GM20431 (cell line): ENCODE data around the gene PAEP.

ENCODE experiments used
- in situ Hi-C: fragments of 300-500 bp; cut with MseI, MboI; formaldehyde crosslinking; loops from one replicate; pipeline ENCODE4 v1.15.0; 2020; ENCODE audit warnings: low sequenced_read_pairs; ENCODE audit not compliant: unreplicated experiment

Gene PAEP

DNA sequence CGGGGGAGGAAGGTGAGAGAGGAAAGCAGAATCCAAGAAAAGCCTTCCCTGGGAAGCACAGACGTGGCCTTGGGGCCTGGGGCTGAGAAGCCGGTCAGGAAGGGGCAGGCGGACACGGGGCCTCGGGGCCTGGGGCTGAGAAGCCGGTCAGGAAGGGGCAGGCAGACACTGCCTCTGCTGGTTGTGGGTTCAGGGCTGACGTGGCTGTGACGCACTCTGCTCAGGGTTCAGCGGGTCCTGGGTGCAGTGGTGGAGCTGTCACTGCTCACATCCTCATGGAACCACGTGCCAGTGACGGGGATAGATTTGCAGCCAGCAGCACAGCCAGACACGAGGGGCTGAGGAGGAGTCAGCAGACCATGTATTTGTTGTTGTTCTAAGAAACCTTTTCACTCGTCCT is 12.8 kb downstream of the PAEP start:
- in situ Hi-C loops, result no loop called here

DNA sequence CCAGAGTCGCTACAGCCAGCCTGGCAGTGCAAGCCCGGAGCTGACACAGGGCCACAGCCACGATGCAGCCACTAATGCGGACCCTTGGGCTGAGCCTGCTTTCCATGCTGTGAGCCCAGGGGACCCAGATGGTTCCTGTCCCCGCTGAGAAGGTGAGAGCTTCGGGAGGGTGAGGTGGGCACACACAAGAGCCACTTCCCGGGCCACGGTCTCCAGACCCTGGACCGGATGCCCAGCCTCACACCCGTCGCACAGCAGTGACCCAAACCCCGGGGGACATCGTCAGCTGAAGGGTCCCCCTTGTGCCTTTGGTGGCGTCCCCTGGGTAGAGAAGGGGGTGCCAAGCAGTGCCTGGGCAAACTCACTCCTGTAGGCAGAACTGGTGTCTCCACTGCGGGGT is 13.4 kb downstream of the PAEP start:
- in situ Hi-C loops, result no loop called here

DNA sequence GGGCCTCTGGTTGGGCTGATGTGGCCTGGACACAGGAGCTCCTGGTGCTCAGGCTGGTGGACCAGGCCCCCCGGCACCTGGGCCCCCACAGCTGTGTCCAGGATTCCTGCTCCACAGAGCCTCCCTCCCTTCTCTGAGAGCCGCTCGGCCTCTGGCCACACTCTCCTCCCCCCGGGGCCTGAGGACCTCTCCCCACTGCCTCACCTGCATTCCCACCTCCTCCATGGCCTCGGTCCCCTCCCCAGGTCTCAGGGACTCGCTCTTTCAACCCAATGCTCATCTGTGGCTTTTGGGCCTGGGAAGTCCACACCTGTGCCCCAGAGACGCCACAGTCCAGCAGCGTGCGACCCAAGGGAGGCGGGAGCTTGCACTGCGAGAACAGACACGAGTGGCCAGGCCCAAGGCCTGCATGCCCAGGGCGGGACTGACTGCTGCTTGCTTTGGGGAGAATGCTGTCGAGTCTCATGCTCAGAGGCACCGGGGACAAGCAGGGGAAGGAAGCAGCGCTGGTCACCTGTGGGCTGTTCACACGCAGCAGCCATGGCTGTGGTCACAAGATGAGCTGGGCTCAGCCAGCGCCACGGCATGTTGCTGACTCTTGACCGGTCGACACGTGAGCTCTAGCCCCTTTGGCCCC is 14.6 kb downstream of the PAEP start:
- in situ Hi-C loops, result no loop called here

DNA sequence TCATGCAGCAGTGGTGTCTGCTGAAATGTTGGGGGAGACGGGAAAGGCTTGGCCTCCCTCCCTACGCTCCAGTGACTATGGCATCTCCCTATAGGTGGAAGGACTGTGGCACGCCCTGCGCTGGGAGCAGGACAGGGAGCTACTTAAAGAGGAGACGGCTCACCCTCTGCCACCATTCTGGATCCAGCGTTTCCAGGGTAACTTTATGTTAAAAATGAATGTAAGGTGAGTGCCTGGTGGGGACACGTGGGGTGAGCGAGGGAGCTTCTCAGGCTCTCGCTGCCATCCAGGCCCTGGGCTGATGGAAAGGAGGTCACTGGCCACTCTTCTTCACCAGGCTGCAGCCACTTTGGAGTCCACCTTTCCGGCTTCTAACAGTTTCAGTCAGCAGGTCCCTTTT is 15.7 kb downstream of the PAEP start:
- in situ Hi-C loops, result no loop called here

DNA sequence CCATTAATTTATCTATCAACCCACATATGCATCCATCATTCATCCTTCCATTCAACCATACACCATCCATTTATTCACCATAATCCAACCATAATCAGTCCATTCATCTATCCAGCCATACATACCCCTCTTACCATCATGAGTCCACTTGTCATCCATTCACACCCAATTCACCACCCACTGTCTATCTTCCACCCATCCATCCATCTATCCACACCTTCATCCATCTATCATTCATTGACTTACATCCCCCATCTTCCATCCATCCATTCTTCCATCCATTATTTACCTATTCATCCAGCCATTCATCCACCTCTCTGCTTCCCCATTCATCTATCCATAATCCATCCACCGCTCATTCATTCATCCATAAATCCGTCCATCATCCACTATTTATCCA is 17.8 kb downstream of the PAEP start:
- in situ Hi-C loops, result no loop called here

DNA sequence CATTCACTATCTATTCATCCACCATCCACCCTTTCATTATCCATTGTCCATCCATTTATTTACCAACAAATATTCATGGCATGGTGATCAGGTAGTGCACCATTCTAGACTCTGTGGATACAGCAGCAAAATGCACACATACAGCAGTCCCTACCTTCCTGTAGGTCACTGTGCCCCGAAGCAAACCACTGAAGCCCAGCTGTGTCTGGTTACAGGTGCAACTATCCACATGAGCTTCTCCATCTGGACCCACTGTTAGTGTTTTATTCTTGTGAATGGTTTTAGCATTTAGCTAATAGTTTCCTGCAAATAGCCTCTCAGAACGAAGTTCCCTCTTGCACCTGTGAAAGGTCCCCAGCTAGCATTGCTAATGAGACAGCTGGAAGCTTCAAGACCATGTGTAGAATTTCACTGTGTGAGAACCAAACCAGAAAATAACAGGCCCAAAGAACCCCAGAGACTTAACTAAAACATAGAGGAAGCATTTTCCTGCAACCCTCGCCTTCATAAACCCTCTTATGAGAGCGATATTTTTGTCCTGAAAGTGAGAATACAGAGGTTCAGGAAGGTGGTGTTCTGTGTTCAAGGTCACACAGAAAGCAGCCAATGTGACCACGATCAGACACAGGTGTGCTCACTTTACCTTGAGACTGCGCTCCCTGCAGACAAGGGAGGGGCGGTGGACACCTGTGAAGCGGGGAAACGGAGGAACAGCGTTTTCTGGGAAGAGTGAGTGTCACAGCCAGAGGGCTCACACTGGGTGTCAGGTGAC is 18.5 kb downstream of the PAEP start:
- in situ Hi-C loops, result no loop called here

DNA sequence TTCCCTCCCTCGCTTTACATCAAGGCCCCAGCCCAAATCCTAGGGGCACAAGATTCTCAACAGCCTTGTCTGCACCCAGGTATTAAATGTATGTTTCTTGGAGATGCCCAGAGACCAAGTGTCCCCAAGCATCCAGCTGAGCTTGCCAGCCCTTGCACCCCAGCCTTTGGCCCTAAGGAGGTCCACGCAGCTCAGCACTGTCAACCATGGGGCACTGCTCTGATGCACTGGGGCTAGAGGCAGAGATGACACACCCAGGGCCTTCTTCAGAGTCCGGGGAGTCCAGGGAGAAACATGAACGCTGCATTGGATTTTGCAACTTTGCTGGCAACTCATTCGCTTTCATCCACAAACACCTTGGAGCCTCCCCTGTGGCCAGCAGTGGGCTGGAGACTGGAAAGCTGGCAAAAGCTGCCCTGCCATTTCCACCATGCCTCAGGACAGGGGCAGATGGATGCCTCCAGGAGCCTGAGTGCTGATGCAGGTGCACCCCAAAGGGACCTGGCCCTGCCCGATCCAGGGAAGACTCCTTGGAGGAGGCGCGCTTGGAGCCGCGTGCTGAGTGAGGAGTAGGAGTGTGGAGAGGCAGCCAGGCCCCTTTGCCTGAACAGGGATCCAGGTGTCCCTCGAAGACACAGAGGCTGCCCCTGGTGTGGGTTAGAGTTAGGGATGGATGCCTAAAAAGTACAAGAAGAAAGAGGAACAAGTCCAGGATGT is 19.3 kb downstream of the PAEP start:
- in situ Hi-C loops, result no loop called here

DNA sequence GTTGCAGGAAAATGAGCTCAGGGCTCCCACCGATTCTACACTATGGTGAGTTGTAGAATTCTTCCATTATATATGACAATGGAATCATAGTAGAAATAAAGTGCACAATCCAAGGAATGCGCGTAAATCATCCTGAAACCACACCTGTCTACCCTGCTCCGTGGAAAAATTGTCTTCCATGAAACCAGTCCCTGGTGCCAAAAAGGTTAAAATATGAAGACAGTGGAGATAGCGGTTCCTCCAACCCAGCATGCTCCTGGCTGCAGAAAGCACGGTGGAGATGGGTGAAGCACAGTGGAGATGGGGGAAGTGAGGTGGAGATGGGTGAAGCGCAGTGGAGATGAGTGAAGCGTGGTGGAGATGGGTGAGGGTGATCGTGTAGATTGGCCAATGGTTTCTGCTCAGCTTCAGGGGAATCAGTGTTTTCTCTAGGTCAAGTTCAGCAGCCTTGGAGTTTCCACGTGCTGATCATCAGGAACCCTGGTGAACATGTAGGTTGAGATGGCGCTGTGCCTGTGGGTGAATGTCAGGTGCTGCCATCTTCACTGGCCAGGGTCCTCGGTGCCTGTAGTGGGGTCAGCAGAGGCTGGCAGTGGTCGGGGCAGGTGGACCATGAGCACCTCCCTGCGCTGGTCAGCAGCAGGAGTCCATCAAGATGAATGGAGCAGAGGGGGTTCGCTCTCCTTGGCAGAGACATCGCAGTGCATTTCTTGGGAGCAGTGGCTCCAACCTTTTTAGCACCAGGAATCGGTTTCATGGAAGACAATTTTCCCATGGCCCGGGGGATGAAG is 20.3 kb downstream of the PAEP start:
- in situ Hi-C loops, result no loop called here

DNA sequence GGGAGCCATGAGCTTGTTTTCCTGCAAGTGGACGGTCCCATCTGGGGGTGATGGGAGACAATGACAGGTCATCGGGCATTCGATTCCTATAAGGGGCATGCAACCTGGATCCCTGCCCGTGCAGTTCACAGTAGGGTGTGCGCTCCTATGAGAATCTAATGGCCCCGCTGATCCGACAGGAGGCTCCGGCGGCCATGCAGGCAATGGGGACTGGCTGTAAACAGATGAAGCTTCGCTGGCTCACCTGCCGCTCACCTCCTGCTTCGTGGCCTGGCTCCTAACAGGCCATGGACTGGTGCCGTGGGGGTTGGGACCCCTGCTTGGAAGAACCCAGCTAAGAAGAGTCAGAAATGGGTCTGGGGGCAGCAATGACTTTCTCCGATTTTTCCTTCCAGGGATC is 21.0 kb downstream of the PAEP start:
- in situ Hi-C loops, result no loop called here

DNA sequence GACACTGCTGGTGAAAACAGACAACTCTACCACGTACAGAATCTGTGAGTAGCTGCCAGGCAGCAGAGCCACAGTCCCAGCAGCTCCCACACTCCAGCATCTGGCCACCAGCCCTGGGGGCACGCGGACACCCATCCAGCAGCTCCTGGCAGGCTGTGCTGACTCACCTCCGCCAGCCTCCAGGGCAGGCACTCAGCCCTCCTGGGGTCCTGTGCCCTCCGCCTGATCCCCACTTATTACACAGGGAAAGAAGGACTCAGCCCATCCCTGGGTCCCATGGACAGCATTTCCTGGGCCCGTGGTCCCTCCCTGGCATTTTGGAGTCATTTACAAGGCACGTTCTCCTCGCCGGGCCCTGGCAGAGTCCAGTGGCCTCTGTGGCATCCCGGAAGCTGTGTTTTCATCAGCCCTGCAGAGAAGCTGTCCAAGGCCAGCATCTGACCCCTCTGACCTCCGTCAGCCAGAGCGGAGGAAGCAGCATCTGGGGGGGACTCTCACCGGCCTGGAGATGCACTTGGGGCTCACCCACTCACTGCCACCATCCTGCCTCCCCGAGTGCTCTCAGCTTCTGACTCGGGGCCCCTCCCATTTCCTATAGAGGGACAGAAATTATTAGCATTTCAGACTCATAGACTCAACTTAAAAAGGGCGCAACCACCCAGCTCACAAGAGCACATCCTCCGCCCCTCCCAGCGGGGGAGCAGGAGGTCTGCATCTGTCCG is 21.6 kb downstream of the PAEP start:
- in situ Hi-C loops, result no loop called here

DNA sequence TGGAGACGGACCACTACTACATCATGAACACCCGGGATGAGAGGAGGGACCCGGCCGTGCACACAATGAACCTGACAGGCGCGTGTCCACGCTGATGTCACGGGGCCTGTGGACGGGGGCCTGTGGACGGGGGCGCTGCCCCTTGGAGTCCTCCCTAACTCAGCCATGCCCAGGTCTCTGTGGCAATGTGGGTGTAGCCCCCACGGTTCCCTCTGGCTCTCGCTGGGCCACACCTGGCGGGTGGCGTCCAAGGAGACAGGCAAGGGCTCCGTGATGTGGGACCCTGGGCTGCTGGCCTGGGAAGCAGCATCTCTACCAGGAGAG is 22.1 kb downstream of the PAEP start:
- in situ Hi-C loops, result no loop called here

DNA sequence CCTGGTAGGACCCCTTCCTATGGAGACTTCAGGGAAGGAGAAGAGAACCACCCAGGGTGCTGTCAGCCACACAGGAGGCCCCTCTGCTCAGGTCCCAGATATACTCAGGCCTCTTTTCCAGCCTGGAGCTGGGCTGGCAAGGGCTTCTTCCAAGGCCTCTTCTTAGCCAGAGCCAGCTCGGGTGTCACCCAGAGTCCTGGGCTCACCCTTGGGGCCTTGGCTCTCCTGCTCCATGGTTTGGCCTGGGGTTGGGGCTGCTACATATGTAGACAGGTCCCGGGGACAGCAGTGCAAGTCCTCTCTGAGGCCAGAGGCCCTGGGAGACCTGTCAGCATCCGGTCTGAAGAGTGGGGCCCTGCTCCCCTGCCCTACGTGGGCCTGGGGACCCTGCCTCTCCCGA is 22.8 kb downstream of the PAEP start:
- in situ Hi-C loops, result no loop called here

DNA sequence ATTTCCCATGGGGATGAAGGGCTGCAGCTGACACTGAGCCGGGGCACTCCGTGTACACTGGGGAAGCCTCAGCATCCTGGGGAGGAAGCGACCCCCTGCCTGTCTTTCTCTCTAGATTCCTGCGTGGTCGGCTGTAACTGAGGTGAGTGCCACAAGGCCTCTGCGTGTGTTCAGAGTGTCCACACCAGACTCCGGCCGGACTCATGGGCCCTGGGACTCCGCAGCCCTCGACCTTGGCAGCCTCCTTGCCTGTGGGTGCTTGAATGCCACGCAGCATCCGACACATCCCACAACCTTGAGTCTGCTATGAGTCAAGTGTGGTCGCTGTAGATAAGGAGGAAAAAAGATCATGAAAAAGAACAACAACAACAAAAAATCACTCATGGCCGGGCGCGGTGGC is 23.4 kb downstream of the PAEP start:
- in situ Hi-C loops, result no loop called here

DNA sequence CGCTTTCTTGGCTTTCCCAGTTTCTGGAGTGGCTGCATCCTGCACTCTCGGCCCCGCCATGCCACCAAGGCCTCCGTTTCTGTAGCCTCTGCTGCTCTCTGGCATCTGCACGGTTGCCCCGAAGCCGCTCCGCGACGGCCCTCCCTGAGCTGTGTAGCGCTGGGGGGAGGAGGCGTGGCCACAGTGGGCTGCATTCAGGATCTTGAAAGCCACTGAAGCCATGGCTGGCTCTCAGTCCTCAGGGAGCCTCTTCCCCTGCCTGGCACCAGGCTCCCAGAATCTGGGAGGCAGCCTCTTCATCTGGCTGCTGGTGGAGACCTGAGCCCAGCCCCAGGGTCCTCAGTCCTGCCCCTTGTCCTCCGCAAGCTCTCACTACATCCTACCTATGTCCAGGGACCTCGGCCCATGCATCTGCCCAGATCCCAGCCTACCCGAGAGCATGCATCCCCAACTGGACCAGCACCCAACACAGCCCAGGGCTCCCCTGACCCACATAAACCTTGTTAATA is 25.1 kb downstream of the PAEP start:
- in situ Hi-C loops, result no loop called here

DNA sequence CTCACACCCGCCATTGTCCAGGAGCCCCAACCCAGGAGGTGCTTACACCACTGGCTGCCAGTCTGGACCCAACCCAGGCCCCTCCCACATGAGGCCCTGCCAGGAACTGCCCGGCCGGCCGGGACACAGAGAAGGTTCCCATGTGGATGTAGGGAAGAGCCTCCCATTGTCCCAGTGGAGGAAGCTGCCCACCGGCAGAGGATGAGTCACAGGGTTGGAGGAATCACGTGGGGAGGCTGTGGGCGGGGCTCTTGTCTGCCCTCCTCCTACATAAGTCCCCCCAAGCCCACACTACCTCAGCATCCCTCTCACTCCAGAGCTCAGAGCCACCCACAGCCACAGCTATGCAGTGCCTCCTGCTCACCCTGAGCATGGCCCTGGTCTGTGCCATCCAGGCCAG is 26.1 kb downstream of the PAEP start:
- in situ Hi-C loops, result no loop called here

DNA sequence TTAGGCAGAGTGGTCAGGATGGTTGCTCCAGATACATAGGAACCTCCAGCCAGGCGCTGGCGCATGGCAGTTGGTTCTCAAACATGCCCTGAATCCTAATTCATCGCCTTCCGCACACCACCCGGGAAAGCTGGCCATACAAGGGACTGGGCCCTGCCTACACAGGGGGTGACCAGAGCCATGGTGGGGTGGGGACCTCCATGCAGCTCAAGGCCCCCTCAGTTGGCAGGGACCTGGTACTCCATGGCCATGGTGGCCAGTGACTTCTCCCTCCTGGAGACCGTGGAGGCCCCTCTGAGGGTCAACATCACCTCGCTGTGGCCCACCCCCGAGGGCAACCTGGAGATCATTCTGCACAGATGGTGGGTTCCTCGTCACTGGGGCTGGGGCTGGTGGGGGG is 26.8 kb downstream of the PAEP start:
- in situ Hi-C loops, result no loop called here

DNA sequence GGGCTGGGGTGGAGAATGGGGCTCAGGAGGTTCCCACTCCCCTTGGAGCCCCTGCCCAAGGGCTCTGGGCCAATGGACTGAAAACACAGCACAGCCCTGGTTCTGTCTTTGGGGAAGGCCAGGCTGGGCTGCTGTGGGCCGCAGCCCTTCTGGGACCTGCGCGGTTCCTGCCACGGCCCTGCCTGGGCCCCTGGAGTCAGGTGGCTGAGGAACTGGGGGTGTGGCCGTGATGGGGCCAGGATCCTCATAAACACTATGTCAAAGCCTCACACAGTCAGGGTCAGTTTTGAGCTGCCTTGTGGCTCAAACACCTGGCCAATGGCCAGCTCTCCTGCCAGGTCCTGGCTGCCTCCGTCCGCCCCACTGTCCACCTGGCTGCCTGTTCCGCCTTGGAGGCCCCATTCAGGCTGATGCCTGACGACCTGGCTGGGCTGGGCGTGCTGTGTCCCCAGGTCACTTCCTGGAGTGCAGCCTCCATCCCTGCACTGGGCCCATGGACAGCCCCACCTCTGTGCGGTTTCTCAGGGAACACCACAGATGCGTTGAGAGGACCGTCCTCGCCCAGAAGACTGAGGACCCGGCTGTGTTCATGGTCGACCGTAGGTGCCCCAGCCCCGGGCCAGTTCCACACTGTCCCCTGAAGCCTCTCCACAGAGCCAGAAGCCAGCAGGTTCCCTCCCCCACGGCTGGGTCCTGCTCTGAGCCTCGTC is 27.5 kb downstream of the PAEP start:
- in situ Hi-C loops, result no loop called here

DNA sequence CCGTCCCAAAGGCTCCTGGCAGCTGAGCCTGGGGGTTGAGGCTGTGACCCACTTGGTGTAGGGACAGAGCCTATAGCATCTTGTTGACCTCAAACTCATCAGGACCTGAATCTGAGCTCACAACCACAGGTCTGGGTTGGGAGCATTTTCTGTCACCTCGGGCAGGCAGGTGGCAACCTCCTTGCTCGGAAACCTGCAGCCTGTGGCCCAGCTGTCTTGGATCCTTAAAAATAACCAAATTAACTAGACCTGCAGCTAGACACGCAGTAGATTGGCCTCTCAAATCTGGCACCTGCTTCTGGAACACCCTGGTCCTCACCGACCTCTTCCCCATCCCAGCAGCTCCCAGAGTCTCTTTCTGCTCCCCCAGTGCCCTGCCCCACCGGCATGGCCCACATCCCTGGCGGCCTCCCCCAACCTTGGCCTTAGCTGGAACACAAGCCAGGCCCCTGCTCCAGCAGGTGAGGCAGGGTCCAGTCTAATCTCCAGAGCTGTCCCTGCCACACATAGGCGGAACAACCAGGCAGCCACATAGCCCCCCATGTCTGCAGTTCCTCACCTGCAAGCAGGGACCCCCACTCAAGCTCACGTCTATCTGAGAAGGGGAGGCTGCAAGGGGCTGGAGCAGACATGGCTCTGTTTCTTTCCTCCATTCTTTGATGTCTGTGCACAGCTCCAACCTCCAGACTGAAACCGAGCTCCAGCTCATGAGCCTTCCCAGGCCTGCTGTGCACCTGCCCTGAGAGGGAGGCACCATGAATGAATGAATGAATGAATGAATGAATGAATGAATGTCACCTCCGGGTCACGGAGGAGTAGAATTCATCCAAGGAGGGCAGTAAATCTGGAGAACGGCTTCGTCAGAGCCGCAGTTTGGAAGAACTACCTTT is 28.3 kb downstream of the PAEP start:
- in situ Hi-C loops, result no loop called here
